BJ (cell line): ENCODE results near the gene LRRC51. TPM values are rescaled to one million over a fixed set of nuclear protein-coding genes. Genes with fewer than 3 reads are reported as not detected.

Experiments used
- CTCF ChIA-PET: fragments of 350-600 bp; formaldehyde crosslinking; extraction: SDS; loops from one replicate; lab custom pipeline; 2021; ENCODE audit warnings: antibody characterized with exemption, inconsistent platforms; lab: Yijun Ruan, JAX
- POLR2A ChIA-PET: fragments of 300-600 bp; sonication (Branson Sonifier 250); formaldehyde crosslinking; extraction: SDS; loops from one replicate; lab custom pipeline; 2021; ENCODE audit warnings: antibody characterized with exemption; lab: Charles Lee
- DNase-seq: peaks from one replicate; pipeline ENCODE4 v3.0.0-alpha.2; 2011; ENCODE audit warnings: low read depth
- H3K27me3 ChIP-seq: 2 replicates; pipeline ENCODE4 v1.6.0; 2011; ENCODE audit warnings: low read length; ENCODE audit not compliant: control insufficient read depth, insufficient read depth
- H3K36me3 ChIP-seq: 2 replicates; pipeline ENCODE4 v1.5.1; 2011; ENCODE audit warnings: low read length; ENCODE audit not compliant: control insufficient read depth, insufficient read depth
- H3K4me3 ChIP-seq: 2 replicates; pipeline ENCODE4 v1.5.1; 2011; ENCODE audit warnings: low read depth, mild to moderate bottlenecking, control low read depth, low read length
- CTCF ChIP-seq: IDR thresholded peaks from 2 replicates; pipeline ENCODE4 v1.5.1; 2011; ENCODE audit warnings: low read depth, mild to moderate bottlenecking, control low read depth, inconsistent platforms, low read length, moderate library complexity; ENCODE audit not compliant: insufficient read depth
- polyA minus RNA-seq: library from RNA; depleted of rRNA, polyadenylated mRNA; stranded (reverse); fragments of >200 nt; gene quantifications from 2 replicates; pipeline ENCODE4 v1.2.3, GENCODE V29; 2011; rRNA and poly(A)+ RNA removed
- polyA plus RNA-seq: library from polyadenylated mRNA; depleted of rRNA; stranded (reverse); fragments of >200 nt; gene quantifications from 2 replicates; pipeline ENCODE4 v1.2.3, GENCODE V29; 2011; rRNA removed

LRRC51 gene
- polyA plus RNA-seq (9.8 TPM in 2 replicates), polyA minus RNA-seq (4.2 and 10.7 TPM in 2 replicates)

- peak within 1 kb of the TSS; percentile 87 for H3K4me3 ChIP-seq
- peak; percentile 100 for DNase-seq
- CTCF ChIA-PET: interaction anchor here (0.9 to 4.0 kb wide), 4 partner anchors 10 to 64 kb away, joined by 3 to 28 read pairs (median 10); no protein-coding TSS in a partner anchor
- H3K36me3 ChIP-seq: no peaks in the 10 kb centered on the region
- POLR2A ChIA-PET: no interaction called here
- TF ChIP-seq CTCF: no peak
- no peaks in the 10 kb centered on the region for H3K27me3 ChIP-seq
Observed at GRCh38 chr11:72080326-72081183, at the start of gene LRRC51, which contains the start of gene NUMA1. LRRC51 (plus strand) TSS chr11:72080850; CDS start chr11:72089084, 8,234 bp downstream. NUMA1 (minus strand) TSS chr11:72080542; CDS start chr11:72035943, 44,599 bp downstream.

- no peak for DNase-seq
- no peak for TF ChIP-seq CTCF
- Histone ChIP-seq H3K36me3 (peaks cover 5% of the 10 kb centered on the region; the same call in 1 of the 2 replicates), H3K27me3 (no peaks in the 10 kb centered on the region), H3K4me3 (no peak overlapping the region)
- ChIA-PET POLR2A (no interaction called here), CTCF (interaction anchor here (1.4 to 4.3 kb wide), 3 partner anchors 12 to 146 kb away, joined by 3 to 28 read pairs (median 4); no protein-coding TSS in a partner anchor)
Observed at GRCh38 chr11:72036687-72037086, 44.0 kb upstream of the LRRC51 start.

- no peak for TF ChIP-seq CTCF
- peaks cover 5% of the 10 kb centered on the region; the same call in 1 of the 2 replicates for H3K36me3 ChIP-seq
- ChIA-PET POLR2A (no interaction called here), CTCF (interaction anchor here (0.8 to 4.3 kb wide), 14 partner anchors 9 to 397 kb away, joined by 3 to 28 read pairs (median 4); partner anchors contain the start of gene CLPB)
- DNase-seq: no peak
- H3K4me3 ChIP-seq: peak overlapping the region; percentile 75
- H3K27me3 ChIP-seq: no peaks in the 10 kb centered on the region
Observed at GRCh38 chr11:72037554-72038311, 42.9 kb upstream of the LRRC51 start.

GRCh38 chr11:72038491-72038890 lies 42.2 kb upstream of the LRRC51 start:
- Histone ChIP-seq H3K27me3 (no peaks in the 10 kb centered on the region), H3K4me3 (peak overlapping the region; percentile 75), H3K36me3 (peaks cover 4% of the 10 kb centered on the region; the same call in 1 of the 2 replicates)
- ChIA-PET POLR2A (interaction anchor here (0.5 to 0.8 kb wide), 3 partner anchors 52 to 185 kb away, joined by 3 read pairs; no protein-coding TSS in a partner anchor), CTCF (interaction anchor here (0.8 to 4.3 kb wide), 18 partner anchors 10 to 396 kb away, joined by 3 to 28 read pairs (median 4); partner anchors contain the start of gene CLPB)
- DNase-seq: peak; percentile 48
- TF ChIP-seq CTCF: no peak
